Activated CD4-positive, alpha-beta T cell treated with anti-CD3 and anti-CD28 coated beads, Interleukin-2, amount 50 U/mL, for 48 hours (primary cell): Measurements from ENCODE around the gene OLFM1.

Experiments
- DNase-seq, 2 experiments: peaks; one replicate each; pipeline ENCODE4 v3.0.0-alpha.2; 2020

OLFM1 gene

DNA sequence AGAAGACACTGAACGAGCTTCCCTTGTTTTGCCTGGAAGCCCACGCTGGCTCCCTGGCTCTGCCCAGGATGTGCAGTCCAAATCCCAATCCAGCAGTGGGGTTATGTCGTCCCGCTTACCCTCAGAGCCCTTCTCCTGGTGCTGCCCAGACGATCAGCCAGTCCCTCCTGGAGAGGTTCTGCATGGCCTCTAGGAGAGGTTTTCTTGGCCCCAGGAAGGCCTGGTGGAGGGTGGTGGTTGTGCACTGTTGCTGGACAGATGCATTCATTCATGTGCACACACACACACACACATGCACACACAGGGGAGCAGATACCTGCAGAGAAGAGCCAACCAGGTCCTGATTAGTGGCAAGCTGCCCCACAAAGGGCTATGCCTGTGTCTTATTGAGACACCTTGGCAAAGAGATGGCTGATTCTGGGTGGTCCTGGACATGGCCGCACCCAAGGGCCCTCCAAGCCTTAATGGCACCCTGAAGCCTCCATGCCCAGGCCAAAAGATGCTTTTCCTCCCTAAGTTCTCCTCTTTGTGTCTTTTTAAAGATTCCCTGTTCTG lies 10.5 kb upstream of the OLFM1 start:
- no peak for DNase-seq

DNA sequence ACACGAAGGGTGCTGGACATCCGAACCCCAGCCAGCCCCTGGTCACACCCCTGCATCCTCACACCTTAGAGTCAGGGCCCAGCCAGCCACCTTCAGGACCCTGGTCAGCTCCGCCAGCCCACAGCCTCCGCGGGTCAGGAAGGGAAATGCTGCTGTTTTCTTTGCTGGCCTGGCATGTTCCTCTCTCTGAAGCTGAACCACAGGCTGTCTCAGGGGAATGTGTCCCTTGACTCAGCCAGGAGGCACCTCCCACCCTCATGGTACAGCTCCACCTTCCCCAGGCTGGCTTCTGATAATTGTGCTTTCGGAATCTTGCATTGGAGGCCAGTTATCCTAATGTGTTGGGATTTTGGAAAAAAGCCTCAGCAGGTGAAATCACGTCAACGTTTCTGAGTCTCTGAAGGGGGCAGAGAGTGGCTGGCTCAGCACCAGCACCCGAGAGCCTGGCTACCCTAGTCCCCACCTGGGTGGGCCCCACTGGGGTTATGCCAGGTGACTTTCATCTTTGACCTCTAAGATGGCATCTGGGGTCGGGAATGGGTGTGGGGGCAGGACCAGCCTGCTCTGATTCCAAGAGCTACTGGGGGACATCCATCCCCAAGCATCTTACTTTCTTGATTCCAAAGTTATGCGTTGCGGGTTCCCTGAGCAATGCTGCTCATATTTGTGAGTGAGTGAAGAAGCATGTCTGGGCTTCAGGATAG lies 9.8 kb upstream of the OLFM1 start:
- no peak for DNase-seq

DNA sequence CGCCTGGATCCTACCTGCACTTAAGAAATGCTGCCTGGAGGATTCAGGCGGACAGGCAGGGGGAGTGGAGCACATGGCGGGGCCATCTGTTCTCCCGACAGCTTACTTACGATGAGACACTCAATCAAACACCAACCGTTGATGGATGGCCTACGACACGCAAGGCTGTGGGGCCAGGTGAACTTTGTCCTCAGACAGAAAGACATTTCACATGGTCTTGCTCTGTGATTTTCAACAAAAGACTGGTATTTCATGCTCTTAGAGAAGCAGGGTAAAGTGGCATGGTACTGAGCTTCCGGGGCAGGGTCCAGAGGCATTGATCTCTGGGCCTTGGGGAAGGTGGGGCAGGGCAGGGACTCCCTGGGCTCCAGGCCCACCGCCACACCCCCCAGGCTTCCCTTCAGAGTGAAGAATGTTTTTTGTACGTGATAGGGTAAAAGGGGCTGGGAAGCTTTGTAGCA lies 9.1 kb upstream of the OLFM1 start:
- no peak for DNase-seq

DNA sequence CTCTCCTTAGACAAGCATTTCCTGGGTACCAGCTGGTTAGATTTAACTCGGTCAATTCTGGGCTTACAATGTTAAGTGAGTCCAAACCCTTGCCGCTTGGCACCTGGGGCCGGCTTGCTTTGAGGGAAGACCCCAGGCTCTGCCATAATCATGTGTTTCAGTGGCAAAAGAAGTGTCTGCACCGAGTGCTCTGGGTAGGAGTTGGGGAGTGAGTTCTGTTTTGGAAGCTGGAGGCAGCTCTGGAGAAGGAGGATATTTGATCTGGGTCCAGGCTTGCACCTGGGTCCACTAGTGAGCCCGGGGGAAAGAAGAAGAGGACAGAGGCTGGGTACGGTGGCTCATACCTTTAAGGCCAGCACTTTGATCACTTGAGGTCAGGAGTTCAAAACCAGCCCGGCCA lies 8.4 kb upstream of the OLFM1 start:
- DNase-seq = no peak

DNA sequence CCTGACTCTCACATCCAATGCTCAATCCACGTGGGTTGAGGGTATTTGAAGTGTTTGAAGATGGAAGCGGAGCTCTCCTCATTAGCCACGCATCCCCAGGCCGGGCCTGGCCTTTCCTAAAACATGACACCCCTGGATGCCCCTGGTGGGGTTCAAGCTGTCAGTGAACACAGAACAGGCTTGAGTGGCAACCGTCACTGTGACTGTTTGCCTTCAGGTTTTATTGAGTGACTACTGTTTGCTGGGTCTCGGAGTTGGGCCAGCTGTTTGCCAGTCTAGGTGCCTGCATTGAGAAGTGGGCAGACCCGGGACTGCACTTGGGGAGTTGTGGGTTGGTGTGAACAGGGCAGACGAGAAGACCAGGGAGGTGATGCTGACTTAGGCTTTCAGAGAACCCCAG lies 7.8 kb upstream of the OLFM1 start:
- no peak for DNase-seq

DNA sequence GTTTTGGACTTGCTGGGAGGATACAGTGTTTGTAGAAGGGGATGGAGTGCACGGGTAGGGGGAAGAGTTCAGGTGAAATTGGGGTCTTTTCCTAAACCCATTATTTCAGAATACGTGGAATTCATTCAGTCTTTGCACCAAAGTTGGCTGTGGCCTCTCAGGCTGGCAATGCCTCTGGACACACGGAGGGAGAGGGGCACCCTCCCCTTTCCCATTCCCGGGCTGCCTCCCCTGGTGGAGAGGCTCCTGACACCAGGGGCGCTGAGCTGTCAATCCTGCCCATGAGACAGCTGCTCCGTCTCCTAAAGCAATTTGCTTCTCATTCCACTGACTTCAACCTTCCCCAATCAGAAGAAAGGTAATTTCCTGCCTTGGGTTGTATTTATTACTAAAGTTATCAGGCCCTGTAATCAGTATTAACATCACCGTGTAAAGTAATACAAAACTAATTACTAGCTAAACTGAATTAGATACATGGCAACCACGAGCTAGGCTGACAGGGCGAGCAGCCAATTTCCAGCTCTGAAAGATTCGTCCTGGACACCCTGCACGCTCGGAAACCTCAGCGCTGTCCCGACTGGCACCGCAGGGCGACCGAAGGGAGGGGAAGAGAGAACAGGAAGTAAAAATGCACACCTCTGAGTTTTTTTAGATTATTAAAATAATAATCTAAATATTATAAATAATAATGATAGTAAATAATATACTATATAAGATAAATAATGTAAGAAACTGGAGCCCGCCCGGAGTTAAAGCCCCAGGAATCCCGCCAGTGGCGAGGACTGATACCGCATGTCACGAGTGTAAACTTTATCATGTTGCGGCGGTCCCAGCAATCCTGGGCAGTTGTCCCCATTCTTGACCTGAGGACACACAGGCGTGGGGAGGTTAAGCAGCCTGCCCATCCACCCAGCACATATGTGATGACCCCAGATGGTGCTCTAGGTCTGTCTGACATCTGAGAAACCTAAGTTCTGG lies 6.9 kb upstream of the OLFM1 start:
- DNase-seq = no peak

DNA sequence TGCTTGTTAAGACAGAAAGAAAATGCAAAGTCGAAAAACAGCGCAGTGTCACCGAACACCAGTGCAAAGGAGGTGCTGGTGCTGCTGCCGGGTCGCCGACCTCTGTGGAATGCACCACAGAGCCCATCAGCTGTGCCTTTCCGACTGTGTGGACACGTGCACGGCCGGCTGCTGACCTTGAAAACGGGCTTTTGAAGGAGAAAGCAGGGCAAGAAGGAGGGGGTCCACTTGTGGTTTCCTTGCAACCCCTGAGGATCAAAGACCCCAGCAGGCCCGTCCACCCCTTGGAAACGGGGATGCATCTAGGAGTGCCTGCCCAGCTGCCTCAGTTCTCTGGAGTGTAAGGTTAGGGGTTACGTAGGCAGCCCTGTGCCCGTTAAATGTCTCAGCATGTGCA lies 6.2 kb upstream of the OLFM1 start:
- DNase-seq = no peak

DNA sequence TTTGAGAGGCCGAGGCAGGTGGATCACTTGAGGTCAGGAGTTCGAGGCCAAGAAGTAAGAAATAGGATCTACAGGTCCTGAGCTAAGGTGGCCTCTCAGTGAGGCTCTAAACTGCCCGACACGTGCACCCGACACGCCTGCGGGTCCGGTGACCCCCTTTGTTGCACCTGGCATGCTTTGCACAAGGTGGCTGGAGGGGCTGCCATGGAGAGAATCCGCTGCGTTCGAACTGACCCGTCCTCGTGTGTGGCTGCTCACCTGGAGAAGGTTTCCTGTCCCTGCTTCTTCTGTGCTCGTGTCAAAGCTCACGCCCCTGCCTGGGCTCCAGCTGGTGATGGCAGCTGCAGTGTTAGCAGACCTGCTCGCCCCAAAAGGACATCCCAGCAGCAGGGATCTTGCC lies 5.7 kb upstream of the OLFM1 start:
- DNase-seq = no peak

DNA sequence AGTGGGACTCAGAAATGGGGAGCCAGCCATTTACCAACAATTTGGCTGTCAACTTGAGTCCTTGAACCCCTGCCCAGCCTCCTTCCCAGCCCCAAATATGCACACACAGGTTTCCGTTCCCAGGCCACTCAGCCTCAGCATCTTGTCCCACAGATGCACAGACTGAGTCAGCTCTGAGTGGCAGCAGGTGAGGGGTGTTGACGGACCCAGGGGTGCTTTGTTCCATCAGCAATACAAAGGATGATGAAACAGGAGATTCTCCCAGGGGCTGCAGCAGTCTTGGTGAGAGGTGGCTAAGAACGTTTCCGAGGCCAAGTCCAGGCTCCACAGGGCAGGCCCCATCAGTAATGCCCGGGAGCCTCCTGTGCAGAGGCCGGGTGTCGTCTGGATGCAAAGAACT lies 4.9 kb upstream of the OLFM1 start:
- no peak for DNase-seq

DNA sequence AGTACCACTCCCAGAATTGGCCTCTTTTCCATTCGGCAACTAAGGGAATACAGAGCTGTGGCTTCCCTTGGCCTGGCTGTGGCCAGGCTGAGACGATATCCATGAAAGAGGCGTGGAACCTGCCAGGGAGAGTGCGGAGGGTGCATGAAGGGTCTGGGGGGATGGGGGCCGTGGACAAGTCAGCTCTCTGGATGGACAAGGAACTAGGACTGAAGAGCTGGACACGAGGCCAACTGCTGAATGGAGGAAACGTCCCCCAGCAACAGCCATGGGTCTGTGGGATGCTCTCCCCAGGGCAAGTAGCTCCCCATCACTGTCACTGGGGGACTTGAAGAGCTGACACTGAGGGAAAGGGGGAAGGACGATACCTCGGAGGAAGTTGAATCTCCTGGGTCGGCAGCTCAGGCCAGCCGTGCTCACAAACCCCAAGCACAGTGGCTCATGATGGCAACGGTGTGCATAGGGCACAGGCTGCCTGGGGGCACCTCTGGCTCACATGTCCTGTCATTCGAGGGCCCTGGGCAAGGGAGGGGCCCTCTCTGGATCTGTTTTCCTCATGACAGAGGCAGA lies 4.1 kb upstream of the OLFM1 start:
- DNase-seq = no peak

DNA sequence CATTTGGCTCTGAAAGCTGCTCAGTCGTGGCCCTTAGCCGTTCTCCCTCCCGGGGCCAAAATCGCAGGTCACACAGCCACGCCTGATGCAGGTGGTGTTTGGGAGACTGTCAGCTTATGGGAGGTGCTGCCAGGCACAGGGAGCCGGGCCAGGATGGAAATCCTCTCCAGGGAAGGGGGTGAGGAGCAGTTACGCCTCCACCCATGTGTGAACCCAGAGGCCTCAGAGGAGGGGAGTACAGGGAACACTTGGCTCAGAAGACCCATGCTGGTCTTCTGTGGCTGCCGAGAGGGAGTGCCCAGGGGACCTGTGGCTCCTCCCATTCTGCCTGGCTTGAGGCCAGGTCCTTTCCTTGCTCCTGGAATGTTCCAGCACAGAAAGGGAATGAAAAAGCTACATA lies 3.6 kb upstream of the OLFM1 start:
- no peak for DNase-seq

DNA sequence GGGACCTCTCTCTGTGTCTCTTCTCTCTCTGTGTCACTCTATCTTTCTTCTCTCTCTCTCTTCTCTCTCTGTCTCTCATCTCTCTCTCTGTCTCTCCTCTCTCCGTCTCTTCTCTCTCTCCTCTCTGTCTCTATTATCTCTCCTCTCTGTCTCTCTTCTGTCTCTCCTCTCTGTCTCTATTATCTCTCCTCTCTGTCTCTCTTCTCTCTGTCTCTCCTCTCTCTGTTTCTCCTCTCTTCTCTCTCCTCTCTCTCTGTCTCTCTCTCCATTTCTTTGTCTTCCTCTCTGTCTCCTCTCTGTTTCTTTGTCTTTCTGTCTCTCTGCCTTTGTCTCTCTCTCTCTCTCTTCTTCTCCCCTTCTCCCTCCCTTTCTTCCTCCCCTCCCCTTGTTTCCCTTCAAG lies 3.2 kb upstream of the OLFM1 start:
- no peak for DNase-seq

DNA sequence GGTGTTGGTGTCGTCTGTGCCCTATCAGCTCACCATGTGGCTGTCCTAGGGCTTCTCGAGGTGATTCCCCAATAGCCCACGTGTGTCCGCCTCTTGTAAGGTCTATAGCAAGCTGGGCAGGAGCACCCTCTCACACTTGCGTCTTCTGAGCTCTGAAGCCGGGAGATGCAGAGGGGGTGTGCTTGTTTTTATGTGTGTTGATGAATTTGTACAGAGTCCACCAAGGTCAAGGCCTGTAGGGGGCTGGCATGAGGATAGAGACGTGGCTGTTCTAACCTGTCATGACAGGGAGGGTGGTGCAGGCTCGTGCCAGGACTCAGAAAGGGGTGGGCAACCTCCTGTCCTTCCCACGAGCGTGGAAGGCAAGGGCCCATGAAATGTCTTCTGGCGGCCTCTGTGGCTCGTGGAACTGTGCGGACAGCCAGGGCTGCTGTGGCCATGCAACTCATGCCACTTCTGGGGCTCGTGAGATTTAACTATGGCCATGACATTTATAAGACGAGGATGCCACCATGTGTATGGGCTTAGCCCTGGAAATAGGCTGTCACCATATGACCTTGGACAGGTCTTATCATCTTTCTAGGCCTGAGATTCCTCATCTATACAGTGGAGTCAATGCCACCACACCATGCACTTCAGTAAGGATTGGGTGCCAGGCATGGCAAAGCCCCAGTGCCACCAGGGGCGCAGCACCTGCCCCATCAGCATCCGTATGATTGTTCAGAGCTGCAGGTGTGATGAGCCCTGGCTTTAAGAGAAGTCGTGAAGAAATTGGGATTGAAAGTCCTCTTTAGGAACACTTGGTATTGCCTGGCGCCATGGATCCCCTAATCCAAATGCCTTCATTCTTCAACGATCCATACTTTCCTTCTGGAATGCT lies 2.3 kb upstream of the OLFM1 start:
- no peak for DNase-seq

DNA sequence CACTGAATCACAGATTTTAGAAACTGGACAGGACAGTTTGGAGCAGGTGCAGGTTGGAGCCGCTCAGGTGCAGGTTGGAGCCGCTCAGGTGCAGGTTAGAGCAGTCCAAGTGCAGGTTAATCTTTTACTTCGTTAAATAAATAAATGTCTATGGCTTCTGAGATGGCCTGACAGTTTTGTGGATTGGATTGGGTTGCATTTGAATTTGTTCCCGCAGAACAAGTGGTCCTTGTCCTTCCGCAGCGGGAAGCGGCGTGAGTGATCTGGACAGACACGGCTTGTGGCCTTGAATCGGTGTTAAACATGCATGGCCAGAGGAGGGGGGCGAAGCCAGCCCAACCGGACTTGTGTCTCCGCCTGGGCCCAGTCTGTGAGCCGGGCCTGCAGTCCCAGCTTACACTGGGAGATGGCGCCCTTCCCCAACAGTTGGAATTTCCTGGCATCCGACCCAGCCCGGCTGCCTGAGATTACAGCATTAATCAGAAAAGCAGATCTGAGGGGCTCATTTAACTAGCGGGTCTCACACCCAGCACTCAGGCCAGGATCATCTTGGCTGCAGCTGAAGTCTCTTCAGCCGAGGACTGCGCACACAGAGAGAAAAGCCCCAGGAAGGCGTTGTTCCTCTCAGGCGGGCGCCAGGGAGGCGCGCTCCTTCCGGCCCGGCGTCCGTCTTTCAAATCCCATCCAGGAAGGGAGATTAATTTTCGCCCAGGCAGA lies 1.5 kb upstream of the OLFM1 start:
- DNase-seq = peak; percentile 65 to 72

DNA sequence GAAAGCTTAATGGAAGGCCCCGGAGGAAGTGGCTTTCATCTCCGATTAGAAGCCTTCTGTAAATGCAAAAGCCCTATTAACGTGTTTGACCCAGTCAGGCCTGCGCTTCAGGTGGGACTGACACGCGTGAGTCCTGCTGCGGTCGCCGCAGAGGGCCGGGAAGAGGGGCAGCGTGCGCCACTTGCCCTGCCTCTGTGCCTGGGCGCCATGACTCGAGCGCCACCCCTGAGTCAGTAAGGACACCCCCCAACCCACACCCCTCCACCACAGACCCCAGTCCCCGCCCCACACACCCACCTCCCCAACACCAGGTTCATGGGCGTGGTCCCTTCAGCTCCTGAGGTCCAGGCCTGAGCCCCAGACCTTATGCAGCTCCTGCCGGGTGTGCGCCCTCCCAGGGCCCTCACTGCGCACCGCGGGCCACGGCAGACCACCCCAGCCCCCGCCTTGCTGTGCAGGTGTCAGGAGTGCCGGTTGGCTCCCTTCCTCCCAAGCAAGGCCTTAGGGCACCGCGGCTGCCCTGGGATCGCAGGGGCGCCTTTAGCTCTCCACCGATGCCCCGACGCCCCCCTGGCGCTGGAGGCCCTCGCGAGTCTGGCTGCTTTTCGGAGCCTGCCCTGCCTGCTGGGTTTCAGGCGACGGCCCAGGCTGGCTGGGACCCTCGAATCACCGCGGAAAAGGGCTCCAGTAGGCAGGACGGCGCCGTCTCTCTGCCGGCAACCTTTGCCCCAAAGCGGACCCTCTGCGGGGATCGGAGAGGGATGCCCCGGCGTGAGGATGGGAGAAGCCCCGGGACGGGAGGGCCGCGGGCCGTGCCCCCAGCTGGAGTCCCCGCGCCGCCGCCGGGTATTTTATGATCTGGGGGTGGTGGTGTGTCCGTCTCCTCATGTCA lies 625 bp upstream of the OLFM1 start:
- no peak for DNase-seq

DNA sequence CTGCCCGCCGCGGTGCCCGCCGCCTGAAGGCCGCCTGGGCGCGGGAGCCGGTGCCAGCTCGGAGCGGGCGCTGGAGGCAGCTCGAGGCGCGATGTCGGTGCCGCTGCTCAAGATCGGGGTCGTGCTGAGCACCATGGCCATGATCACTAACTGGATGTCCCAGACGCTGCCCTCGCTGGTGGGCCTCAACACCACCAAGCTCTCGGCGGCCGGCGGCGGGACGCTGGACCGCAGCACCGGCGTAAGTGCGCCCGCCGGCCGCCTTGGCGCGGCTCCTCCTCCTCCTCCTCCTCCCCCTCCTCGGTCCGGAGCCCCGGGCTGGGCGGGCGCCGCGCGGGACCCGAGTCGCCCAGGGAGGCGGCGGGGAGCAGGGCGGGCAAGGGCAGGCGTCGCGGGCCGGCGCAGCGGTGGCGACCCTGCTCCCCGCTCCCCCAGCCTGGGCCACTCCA lies 455 bp downstream of the OLFM1 start:
- no peak for DNase-seq

DNA sequence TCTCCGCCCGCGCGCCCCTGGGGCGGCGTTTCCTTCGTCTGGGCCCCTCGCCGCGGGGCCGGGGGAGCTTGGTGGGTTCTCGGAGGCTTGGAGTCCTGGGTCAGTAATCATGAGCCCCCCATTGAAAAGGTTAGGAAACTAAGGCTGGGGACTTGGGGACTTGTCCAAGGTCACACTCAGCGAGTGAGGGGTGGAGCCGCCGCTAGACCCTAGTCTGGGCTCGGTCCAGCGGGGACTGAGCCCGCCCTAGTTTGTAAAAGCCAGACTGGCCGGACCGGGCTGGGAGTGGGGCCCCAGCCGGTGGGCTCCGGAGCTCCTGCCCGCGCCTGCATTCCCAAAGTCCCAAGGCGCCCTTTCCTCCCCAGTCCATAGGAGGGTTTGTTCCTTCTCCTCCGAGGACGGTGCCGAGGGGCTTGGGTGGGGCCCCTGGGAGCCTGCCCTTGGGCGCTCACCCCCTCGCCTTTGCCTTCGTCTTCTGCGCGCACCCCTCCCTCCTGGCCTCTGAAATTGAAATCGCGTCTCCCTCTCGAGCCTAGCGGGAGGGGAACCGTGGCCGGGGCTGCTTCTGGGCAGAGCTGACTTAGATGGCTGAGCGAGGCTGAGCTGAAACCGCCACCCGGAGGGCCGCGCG lies 995 bp downstream of the OLFM1 start:
- no peak for DNase-seq

DNA sequence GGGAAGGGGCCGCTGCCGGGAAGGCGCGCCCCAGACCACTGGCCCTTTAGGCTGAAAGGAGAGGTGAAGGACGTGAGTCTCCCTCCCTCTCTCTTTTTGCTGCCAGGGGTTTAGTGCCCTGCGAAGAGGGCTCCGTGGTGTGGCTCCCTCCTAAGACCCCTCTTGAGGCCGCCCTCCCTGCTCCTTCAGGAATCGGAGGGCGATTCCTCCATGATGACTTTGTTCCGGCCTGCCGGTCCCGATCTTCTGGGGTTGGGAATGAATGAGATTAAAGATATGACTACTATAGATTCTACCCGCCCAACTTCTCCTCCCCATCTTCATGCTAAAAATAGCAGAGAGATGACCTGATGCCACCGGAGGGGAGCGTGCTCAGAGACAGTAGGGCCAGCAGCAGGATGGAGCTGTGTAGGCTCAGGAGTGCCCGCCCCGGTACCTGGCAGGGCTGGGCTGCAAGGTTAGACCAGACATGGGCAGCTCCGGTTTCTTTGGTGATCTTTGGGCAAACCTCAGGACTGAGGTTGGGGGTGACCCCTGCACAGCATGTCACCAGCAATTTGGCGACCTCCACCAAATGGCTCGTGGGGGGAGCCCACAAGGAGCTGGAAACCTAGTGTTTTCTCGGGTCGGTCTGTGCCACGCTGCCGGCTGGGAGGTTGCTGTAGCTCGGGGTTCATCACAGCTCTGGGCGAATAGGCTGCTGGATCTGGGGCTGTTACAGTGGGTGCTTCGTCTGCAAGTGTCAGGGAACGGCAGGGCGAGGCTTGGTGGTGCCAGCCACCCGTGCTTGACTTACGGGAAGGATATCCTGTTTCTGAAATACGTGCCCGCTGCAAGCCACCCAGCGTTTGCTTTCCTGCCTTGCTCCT lies 1.7 kb downstream of the OLFM1 start:
- no peak for DNase-seq

DNA sequence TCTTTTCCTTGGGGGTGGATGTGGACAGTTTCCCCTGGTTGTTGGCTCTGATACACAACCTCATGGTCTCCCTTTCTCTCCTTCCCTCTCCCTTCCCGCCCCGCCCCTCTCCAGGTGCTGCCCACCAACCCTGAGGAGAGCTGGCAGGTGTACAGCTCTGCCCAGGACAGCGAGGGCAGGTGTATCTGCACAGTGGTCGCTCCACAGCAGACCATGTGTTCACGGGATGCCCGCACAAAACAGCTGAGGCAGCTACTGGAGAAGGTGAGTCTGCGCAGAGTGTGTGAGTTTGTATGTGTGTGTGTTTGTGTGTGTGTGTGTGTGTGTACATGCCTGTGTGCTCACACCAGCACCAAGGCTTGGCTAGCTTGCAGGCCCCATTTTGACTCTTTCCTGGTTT lies 2.6 kb downstream of the OLFM1 start:
- DNase-seq = no peak
